ENCODE results near the gene KHDRBS1. TPM values are rescaled to one million over a fixed set of nuclear protein-coding genes. Genes with fewer than 3 reads are reported as not detected.

The KHDRBS1 gene
- total RNA-seq, 1 donor from 2014 or later: 139 TPM

DNA sequence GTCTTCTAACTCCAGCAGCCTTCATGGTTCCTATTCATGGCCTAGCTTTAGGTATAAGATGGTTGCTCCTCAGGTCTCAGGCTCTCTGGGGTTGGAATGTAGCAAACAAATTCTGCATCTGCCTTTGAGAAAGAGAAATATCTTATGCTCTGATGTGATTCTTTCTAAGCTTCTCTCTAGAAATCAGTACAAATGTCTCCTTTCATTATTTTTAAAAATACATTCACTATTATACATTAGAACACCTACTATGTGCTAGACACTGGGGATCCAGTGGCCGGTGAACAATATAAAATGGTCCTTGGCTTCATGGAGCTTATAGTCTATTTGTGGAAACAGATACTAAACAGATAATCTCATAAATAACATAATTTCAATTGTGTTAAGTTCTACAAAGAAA is 42.9 kb downstream of the KHDRBS1 start:
- Histone ChIP-seq H3K27ac (ENCODE audit: low read depth, low read length) (no peak overlapping the region), H3K36me3 (ENCODE audit: insufficient read depth, low read length) (peaks cover 75% of the 10 kb centered on the region), H2AFZ (ENCODE audit: low read depth, low read length) (no peak overlapping the region), H3K9ac (ENCODE audit: low read length) (no peak overlapping the region), H4K20me1 (ENCODE audit: insufficient read depth, low read length) (peaks cover 64% of the 10 kb centered on the region), H3K4me3 (ENCODE audit: insufficient read depth, low read depth, low read length) (no peak overlapping the region), H3K79me2 (ENCODE audit: insufficient read depth, low read length) (peaks cover 40% of the 10 kb centered on the region), H3K4me2 (ENCODE audit: low read length) (no peak overlapping the region), H3K4me1 (ENCODE audit: insufficient read depth, low read length) (peaks cover under 1% of the 10 kb centered on the region), H3K27me3 (ENCODE audit: insufficient read depth, low read length) (no peaks in the 10 kb centered on the region), H3K9me3 (ENCODE audit: insufficient read depth, low read depth, low read length) (no peaks in the 10 kb centered on the region)
- no peak for TF ChIP-seq CTCF (IDR thresholded peaks at IDR 0.05; ENCODE audit: insufficient read depth, low read depth, low read length)
- no peak for TF ChIP-seq EZH2 (IDR thresholded peaks at IDR 0.05; ENCODE audit: insufficient read depth, low read length)
- Mint-ChIP-seq H3K36me3 (ENCODE audit: low read depth, unreplicated experiment) (peaks cover 50% of the 10 kb centered on the region), H3K4me3 (ENCODE audit: unreplicated experiment) (no peak overlapping the region), H3K4me1 (ENCODE audit: low read depth, unreplicated experiment) (peaks cover 7% of the 10 kb centered on the region), H3K27ac (ENCODE audit: unreplicated experiment) (peak overlapping the region; percentile 14), H3K27me3 (ENCODE audit: low read depth, unreplicated experiment) (no peaks in the 10 kb centered on the region), H3K9me3 (ENCODE audit: unreplicated experiment) (no peaks in the 10 kb centered on the region)
- DNase-seq (ENCODE audit: low read depth): no peak
- FAIRE-seq: no peak

GRCh38 chr1:32060914-32061313 is 47.2 kb downstream of the KHDRBS1 start:
- H3K27ac ChIP-seq (ENCODE audit: low read depth, low read length): no peak overlapping the region
- FAIRE-seq: no peak
- H3K4me1 ChIP-seq (ENCODE audit: insufficient read depth, low read length): peaks cover 17% of the 10 kb centered on the region

More at GRCh38 chr1:32060914-32061313, 47.2 kb downstream of the KHDRBS1 start:
- peaks cover 14% of the 10 kb centered on the region for H3K79me2 ChIP-seq (ENCODE audit: insufficient read depth, low read length)
- peak overlapping the region; percentile 14 for H3K27ac Mint-ChIP-seq (ENCODE audit: unreplicated experiment)
- no peaks in the 10 kb centered on the region for H3K27me3 Mint-ChIP-seq (ENCODE audit: low read depth, unreplicated experiment)
- peaks cover 37% of the 10 kb centered on the region for H3K36me3 Mint-ChIP-seq (ENCODE audit: low read depth, unreplicated experiment)
- no peaks in the 10 kb centered on the region for H3K9me3 ChIP-seq (ENCODE audit: insufficient read depth, low read depth, low read length)
- H3K4me2 ChIP-seq (ENCODE audit: low read length): no peak overlapping the region
- TF ChIP-seq CTCF (IDR thresholded peaks at IDR 0.05; ENCODE audit: insufficient read depth, low read depth, low read length) (no peak), EZH2 (IDR thresholded peaks at IDR 0.05; ENCODE audit: insufficient read depth, low read length) (no peak)
- H4K20me1 ChIP-seq (ENCODE audit: insufficient read depth, low read length): peaks cover 41% of the 10 kb centered on the region
- H3K9ac ChIP-seq (ENCODE audit: low read length): no peak overlapping the region
- H3K4me1 Mint-ChIP-seq (ENCODE audit: low read depth, unreplicated experiment): peaks cover 24% of the 10 kb centered on the region
- H3K27me3 ChIP-seq (ENCODE audit: insufficient read depth, low read length): no peaks in the 10 kb centered on the region
- H3K9me3 Mint-ChIP-seq (ENCODE audit: unreplicated experiment): no peaks in the 10 kb centered on the region
- peaks cover 46% of the 10 kb centered on the region for H3K36me3 ChIP-seq (ENCODE audit: insufficient read depth, low read length)
- no peak overlapping the region for H3K4me3 ChIP-seq (ENCODE audit: insufficient read depth, low read depth, low read length)
- H3K4me3 Mint-ChIP-seq (ENCODE audit: unreplicated experiment): no peak overlapping the region
- H2AFZ ChIP-seq (ENCODE audit: low read depth, low read length): no peak overlapping the region
- no peak for DNase-seq (ENCODE audit: low read depth)
